HG03066 (cell line): ENCODE results near the gene CA12.
"Not testable (repeated sequence)": the region's sequence is repeated elsewhere in the genome, so short reads cannot be mapped to it uniquely, and the experiment has no call there.

Experiments
- ATAC-seq: cut with Tn5 transposase; IDR thresholded peaks from one replicate; pipeline ENCODE4 v1.9.1; 2021; ENCODE audit warnings: low read depth; ENCODE audit not compliant: unreplicated experiment

Gene CA12

DNA sequence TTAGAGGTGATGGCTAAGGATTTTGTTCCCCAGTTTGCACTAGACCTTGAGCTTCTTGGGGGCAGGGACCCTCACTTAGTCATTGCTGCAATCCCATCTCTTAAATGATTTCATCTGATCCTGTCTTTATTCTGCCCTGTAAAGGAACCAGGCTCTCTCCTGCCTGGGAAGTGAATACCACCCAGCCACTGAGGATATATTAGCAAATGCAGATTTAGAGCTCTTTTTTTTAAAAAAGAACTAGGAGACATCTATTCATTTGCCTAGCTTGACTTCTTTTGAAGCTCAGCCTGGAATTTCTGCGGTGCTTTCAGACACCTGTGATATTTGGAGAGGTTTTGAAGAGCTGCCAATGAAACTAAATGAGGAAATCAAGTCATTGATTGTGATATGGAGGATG is 41.8 kb downstream of the CA12 start:
- ATAC-seq, result no peak

DNA sequence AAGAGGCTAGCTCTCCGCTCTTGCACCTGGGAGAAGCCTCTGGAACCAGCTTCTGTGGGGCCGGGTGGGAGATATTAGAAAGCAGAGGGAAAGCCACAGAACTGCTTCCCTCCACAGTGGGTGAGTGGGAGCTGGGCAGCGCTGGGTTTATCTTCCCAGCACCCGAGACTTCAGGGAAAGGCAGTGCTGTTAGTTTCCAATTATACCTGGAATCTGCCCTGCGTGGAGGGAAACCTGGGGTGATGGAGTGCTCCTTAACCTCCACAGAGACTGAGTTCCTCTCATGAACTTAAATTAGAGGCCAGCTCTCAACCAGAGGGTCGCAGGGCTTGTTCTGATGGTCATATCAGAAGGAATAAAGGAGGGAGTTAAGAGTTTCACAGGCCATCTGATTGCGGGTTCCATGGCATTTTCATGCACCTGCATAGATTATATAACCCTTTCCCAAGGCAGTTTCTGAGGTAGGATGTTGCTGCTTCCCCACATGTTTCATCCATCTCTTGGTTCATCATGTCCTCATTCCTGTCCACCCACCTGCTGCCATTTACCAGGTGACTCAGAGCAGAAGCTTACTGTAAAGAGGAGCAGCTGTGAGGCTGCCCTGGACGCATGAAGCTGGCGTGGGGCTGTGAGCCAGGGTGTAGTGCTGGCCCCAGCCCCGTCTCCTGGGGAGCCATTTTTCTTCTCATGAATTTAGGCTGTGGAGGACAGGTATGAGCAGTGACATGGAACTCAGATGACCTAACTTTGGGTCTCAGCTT is 42.5 kb downstream of the CA12 start:
- ATAC-seq, result no peak

DNA sequence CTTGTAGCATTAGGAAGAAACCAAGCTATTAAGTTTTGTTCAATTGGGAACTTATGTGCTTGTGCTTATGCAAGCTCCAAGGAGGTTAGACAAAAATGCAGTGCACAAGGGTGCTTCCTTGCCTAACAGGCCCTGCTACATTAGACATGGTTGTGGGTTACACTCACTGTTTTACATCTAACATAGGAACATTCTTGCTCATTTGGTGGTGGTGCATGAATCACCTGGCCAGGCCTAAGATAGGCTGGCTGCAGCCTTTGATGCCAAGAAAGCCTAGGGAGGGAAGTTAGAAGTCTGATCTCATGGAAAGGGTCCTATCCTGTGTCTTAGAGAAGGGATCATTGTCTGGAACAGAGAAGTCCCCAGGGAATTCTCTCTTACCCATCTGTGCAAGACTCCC is 43.5 kb downstream of the CA12 start:
- no peak for ATAC-seq

DNA sequence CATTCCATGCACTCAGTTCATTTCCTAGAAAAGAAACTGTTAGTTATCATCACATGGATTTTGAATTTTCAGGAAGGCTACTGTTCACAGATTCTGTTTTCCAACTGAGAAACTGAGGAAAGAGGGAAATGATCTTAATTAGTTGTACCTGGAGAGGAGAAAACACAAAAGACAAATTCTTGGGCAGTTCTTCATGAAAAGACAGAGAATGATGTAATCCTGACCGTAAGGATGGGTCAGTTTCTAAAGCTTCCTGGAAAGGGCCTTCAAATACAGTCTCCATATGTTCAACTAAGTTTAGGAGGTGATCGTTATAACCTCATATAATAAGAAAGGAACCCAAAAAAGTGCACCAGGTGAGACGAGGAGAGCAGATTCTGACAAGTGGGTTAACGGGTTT is 44.6 kb downstream of the CA12 start:
- ATAC-seq, result no peak

DNA sequence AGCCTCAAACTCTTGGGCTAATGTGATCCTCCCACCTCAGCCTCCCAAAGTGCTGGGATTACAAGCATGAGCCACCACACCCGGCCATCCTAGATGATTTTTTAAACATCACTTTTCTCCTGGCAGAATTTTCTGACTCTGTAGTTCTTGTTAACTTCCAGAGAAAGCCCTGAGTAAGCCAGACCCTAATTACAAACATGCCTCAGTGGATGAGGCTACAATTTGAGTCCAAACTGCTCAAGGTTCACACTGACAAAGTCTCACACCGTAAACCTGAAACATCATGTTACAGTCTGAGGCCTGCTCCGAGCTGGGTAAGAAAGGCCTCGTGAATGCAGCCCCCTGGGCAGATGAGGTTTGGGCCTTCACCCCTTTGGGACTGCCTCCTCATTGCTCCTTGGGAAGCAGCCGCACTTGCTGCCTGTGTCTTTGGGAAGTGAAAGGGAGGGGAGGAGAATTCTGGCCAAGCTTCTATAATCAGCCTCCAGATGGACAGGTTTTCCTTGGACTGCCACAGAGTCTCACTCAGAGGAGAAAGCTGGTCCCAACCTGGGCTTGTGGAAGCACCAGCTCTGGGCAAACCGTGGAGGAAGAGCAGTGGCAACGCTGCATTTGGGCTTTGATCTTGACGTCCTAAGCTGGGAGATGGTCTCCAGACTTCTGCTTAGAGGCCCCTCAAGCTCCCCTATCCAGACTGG is 46.0 kb downstream of the CA12 start:
- ATAC-seq, result no peak

DNA sequence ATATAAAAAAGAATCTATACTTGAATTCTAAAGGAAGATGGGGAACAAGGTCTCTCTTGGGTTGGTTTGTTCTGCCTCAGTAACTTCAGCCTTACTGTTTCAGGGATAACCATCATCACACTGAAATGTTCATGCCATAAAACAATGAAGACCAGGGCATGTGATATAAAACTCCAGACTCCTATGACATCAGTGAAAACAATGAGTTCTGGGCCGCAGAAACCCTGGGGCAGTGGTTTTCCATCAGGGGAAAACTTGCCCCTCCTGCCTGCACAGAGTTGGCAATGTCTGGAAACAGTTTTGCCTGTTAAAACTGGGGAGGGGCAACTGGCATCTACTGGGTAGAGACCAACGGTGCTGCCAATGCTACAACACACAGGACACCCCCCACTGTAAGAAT is 46.8 kb downstream of the CA12 start:
- no peak for ATAC-seq

DNA sequence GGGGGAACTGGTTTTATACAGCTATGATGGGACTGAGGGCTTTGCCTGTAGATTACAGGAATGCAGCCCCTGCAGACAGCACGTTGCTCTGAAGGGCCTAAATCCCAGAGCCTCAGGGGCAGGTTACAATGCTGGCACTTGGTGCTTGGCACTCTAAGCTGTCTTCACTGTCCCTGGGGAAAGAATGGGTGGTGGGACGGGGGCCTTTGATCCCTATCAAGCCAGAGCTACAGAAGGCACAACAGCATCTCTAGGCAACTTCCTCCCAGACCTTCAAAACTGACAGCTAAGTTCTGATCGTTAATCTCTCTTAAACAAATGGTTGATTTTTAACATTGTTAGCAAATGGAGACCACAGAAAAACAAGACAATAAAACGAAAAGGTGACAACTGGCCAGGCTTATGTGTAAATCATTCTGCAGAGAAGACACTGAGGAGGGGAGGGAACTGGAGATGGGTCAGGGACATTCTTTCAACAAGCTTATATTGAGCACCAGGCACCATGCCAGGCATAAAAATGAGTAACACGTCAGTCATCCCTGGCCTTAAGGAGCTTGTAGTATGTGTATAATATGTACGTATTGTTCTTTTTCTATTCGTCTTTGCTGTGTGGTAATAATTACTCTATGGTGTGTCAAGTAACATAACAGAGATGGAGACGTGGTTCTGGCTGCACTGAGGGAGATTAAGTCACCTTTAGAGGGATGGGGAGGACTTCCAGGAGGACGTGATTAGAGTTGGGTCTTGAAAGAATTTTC is 49.1 kb downstream of the CA12 start:
- ATAC-seq, result no peak

DNA sequence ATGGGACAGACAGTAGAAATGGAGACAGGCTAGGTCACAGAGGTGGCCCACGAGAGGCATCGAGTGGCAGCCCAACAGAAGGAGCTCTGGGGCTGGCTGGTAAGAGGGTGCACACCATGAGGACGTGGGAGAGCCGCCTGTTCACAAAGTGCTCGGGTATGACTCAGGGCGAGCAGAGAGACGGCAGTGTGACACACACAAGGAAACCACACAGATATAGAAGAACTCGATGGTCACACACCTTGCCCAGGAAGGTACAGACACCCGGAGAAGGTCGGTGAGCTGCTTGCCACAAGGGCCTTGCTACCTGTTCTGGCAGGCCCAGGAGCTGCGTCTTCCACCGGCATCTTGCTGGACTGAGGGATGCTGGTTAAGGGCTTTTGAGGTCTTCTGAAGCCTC is 50.2 kb downstream of the CA12 start:
- no peak for ATAC-seq

DNA sequence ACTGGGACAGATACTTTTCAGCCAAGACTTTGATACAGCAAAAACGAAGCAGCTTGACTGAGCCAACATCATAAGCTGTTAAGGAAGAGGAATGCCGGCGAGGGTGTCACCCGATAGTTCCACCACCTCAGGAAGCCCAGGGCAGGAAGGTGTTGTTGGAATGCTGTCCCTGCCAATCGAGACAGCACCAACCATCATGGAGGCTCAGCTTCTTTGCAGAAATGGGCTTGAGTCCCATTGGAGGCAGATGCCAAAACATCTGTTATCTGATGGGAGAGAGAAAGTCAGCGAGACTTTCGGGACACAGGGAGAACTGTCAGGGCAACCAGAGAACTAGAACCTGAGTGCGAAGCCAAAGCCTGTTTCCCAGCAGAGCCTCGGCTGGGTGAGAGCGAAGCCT is 50.7 kb downstream of the CA12 start:
- no peak for ATAC-seq

DNA sequence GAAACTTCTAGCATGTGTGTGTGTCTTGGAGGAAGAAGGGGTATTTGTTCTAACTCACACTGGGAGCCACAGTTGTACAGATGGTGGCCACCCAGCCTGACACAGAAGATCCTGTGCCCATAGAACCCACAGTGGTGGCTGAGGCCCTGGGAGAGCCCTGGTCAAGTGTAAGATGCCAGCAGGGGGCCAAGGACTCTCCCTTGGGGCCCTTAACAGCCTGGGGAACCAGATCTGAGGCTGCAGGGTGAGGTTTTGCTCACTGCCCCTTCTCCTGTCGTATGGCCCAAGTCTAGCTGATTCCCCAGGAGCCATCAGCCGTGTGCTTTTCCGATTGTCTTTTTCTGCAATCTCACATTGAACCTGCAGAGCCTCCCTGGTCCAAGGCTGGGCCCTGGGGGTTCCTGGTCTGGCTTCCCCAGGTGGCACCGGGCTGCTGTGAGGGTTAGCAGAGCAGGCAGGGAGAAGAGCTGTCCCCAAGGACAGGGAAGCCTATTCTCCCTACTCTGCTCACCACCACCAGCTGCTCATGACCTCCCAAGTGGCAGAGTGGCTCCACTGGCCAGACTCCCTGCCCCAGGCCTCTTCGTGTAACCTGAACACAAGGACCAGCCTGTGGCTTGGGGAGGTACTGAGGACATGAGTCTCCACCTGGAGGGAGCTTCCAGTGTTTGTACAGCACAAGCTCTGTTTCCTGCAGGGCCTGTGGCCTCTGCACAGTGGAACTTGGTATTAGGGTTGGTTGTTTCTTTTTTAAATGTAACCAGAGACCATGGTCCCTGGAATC is 51.9 kb downstream of the CA12 start:
- no peak for ATAC-seq

DNA sequence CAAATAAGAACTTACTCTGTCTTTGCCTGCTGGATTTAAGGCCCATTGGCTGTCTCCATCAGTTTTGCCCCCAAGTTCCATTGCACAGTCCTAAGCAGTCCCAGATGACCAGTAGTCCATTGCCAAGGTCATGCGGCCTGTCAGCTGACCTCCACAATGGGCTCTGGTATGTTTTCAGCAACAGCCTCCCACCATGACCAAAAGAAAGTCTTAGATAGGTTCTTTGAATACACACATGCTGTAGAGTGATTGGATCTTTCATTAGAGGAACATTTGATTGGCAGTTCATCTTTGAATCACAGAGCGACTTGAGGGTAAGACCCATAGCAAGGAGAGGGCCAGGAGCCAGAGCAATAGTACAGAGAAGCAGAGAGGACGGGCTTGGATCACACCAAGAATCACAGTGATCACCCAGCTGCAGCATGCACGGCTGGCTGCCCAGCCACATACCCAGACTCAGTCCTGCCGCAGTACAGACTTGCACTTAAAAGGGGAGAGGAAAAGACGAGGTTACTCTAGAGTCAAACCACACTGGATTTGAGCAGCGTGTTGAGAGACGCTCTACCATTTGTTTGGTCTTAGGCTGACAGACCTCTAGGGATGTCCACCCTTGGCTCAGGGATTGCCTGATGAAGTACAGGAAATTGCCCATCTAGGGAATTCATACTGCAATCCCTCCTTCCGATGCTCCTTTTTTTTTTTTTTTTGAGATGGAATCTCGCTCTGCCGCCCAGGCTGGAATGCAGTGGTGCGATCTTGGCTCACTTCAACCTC is 53.8 kb downstream of the CA12 start:
- no peak for ATAC-seq

DNA sequence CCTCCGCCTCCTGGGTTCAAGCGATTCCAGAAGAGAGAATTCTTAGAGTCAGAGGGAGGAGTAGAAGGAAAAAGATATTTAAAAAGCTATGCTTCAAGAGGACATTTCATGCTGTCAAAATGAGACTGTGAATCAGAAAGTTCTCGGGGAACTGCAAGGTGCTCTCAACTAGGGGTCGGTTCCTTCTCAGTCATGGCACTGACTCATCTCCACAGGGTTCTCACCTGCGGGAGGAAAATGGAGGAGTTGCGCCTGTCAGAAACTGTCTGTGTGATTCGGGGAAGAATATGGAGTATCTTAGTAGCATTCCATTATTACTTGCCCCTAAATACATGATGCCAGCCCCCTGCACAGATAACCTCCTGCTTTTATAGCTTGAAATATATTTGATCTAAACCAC is 56.9 kb downstream of the CA12 start:
- ATAC-seq, result no peak

DNA sequence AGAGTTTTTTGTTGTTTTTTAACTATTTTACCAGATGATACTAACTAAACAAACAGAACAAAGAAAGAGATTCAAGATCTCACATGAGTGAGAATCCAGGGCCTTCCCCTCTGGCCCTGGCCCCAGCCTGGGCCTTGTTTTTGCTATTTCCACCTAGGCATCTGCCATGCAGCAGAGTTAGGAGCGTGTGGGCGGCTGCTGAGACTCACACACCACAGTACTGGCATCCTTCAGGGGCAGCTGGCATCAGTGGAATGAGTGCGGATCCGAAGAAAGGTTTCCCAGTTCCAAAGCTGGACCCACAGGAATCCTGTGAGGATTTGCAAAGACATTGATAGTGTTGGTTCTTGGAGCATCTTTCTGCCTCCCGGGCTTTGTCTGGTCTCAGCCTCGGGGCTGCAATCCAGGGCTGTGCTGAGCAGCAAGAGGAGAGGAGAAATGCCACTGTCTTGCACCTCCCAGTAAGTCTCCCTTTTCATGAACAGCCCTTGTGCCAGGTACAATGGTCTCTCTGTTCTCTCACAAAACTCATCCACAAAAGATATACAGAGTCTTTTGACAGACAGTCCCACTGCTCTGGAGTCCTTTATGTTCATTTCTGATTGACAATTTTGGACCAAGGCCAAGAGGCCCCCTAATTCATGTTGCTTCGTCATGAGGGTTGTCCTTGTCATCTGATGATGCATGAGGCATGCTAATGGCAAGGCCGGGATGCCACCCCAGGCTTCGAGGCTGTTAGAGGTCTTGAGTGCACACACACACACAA is 57.7 kb downstream of the CA12 start:
- no peak for ATAC-seq

DNA sequence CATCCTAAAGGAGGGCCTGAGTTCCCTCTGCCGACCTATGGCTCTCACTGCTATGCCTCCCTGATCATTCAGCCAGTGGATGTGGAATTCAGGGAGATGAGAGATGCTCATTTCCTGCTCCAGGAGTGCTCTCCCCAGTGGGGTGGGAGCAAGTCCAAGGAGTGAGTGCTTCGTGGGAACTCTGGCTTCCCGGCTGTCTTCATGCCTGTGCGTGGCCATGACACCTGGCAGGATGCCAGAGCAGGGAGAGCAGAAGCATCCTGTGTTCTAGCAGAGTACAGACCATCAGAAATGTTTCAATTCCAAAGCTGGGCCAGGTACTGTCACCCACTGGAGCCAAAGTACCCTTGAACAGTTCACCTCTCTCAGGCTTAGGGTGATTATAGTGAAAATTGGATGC is 59.1 kb downstream of the CA12 start:
- ATAC-seq, result no peak

DNA sequence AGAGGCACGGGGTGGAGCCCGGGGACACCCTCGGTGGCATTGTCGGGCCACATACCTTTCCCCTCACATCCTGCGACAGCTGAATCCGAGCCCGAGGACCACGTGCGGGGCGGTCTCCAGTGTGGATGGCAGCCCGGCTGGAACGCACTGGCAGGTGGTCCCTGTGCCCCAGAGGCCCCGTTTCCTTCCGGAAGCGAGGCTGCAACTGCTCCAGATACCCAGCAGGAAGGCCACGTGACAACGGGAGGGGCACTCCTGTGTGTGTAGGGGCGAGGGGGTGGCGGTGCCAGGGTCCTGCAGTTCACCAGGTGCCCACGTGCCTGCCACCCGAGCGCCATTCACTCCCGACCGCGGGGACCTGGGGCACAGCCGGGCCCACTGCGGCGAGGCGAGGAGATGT is 60.2 kb downstream of the CA12 start:
- ATAC-seq, result no peak

DNA sequence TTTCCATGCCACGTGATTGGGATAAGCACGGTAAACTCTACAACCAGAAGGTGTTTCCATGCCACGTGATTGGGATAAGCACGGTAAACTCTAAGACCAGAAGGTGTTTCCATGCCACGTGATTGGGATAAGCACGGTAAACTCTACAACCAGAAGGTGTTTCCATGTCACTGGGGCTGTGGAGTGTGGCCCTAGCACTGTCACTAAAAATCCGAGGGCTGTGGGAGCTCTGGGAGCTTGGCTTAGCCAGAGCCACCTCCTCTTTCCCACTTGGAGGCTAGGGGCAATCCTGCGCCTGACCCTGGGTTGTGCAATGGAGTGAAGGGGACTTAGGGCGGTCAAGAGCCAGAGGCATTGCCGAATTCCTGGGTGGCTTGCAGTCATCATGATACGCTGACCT is 60.7 kb downstream of the CA12 start:
- not testable (repeated sequence) for ATAC-seq

DNA sequence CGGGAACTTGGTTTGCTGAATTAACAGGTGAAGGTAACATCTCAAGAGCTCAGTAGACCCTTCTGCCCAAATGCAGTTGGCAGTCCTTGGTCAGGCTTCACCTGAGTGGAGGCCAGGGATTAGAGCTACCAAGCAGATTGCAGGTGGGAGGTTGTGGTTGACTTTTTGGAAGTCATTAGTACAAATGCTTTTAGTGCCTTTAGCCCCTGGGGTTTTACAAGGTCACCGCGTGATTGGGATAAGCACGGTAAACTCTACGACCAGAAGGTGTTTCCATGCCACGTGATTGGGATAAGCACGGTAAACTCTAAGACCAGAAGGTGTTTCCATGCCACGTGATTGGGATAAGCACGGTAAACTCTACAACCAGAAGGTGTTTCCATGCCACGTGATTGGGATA is 61.2 kb downstream of the CA12 start:
- not testable (repeated sequence) for ATAC-seq

DNA sequence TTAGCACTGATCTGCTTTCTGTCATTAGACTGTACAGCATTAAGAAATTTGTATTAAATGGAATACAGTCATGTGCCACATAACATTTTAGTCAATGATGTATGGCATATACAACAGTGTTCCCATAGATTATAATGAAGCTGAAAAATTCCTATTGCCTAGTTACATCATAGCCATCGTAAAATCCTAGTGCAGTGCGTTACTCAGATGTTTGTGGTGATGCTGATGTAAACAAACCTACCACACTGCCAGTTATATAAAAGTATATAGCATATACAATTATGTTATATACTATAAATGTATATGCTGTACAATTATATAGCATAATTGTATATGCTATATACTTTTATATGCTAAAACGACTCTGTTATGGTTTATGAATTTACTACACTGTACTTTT is 62.6 kb downstream of the CA12 start:
- no peak for ATAC-seq

DNA sequence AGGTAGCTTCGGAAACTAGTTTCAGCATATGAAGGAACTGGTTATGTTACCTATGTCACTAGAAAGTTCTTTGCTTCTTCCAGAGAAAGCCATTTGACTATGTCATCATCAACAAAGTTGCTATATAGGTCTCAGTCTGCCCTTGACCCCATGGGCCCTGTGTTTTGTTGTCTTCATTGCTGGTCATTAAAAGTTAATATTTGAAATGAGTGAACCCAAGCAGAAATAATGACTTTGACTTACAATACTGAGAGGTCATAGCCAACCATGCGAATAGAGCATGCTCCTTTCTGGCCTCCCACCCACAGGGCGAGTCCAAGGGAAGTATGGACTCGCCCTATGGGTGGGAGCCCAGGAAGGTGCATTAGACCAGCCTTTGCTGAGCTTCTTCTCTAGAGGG is 63.3 kb downstream of the CA12 start:
- no peak for ATAC-seq
